Neural cell (in vitro differentiated cells): Measurements from ENCODE around the gene NETO1. TPM values are rescaled to one million over a fixed set of nuclear protein-coding genes. Genes with fewer than 3 reads are reported as not detected.

Experiments
- H2AFZ ChIP-seq: fragments of 200-600, 300-800 bp; sonication (generic), shearing (Covaris generic); 2 replicates; pipeline ENCODE4 v1.6.0; 2014; ENCODE audit warnings: low read depth, mild to moderate bottlenecking, antibody characterized with exemption, low read length, moderate library complexity
- H3F3A ChIP-seq: fragments of 200-600 bp; shearing (Covaris generic); 2 replicates; pipeline ENCODE4 v1.6.1; 2016; ENCODE audit warnings: mild to moderate bottlenecking, moderate library complexity, mixed read lengths, antibody characterized with exemption, low read length; ENCODE audit not compliant: insufficient read depth, poor library complexity, severe bottlenecking
- H3K27ac ChIP-seq: fragments of 200-600, 300-800 bp; sonication (generic), shearing (Covaris generic); 2 replicates; pipeline ENCODE4 v1.5.1; 2014; ENCODE audit warnings: mild to moderate bottlenecking, low read length, moderate library complexity
- H3K27me3 ChIP-seq: fragments of 300-800, 200-600 bp; sonication (generic), shearing (Covaris generic); 2 replicates; pipeline ENCODE4 v1.6.0; 2014; ENCODE audit warnings: mild to moderate bottlenecking, low read depth, low read length, moderate library complexity; ENCODE audit not compliant: insufficient read depth
- H3K36me3 ChIP-seq: fragments of 300-800, 200-600 bp; sonication (generic), shearing (Covaris generic); 2 replicates; pipeline ENCODE4 v1.5.1; 2014; ENCODE audit warnings: mild to moderate bottlenecking, antibody characterized with exemption, low read length, moderate library complexity; ENCODE audit not compliant: insufficient read depth
- H3K4me2 ChIP-seq: fragments of 300-800, 200-600 bp; sonication (generic), shearing (Covaris generic); 2 replicates; pipeline ENCODE4 v1.6.0; 2014; ENCODE audit warnings: mild to moderate bottlenecking, low read length
- H3K4me3 ChIP-seq: fragments of 300-800, 200-600 bp; sonication (generic), shearing (Covaris generic); 2 replicates; pipeline ENCODE4 v1.5.1; 2014; ENCODE audit warnings: mild to moderate bottlenecking, low read length, moderate library complexity
- H3K79me2 ChIP-seq: fragments of 200-600 bp; shearing (Covaris generic); replicated peaks from 2 replicates; pipeline ENCODE4 v1.6.0; 2014; ENCODE audit warnings: mild to moderate bottlenecking, low read length, moderate library complexity; ENCODE audit not compliant: insufficient read depth
- H3K9ac ChIP-seq: fragments of 300-800, 200-600 bp; sonication (generic), shearing (Covaris generic); 2 replicates; pipeline ENCODE4 v1.6.1; 2016; ENCODE audit warnings: mild to moderate bottlenecking, low read length, mixed read lengths
- H3K9me2 ChIP-seq: fragments of 200-600 bp; shearing (Covaris generic); 2 replicates; pipeline ENCODE4 v1.6.1; 2016; ENCODE audit warnings: mild to moderate bottlenecking, low read length, mixed read lengths; ENCODE audit not compliant: insufficient read depth
- H3K9me3 ChIP-seq: fragments of 200-600, 300-800 bp; sonication (generic), shearing (Covaris generic); 2 replicates; pipeline ENCODE4 v1.6.1; 2016; ENCODE audit warnings: mild to moderate bottlenecking, mixed run types, low read length, moderate library complexity, mixed read lengths
- H4K20me1 ChIP-seq: fragments of 200-600 bp; shearing (Covaris generic); 2 replicates; pipeline ENCODE4 v1.6.1; 2016; ENCODE audit warnings: mild to moderate bottlenecking, mixed run types; ENCODE audit not compliant: insufficient read depth
- EP300 ChIP-seq: fragments of 450-650 bp; conservative IDR thresholded peaks from 2 replicates; pipeline ENCODE4 v1.6.1; 2014; ENCODE audit warnings: antibody characterized with exemption, mild to moderate bottlenecking, moderate library complexity; ENCODE audit not compliant: poor library complexity, severe bottlenecking
- EZH2 ChIP-seq: fragments of 200-600, 300-800 bp; shearing (Covaris generic), sonication (generic); IDR thresholded peaks from 2 replicates; pipeline ENCODE4 v1.6.1; 2014; ENCODE audit warnings: antibody characterized with exemption, low read length, borderline replicate concordance, mild to moderate bottlenecking; ENCODE audit not compliant: insufficient read depth, poor library complexity, severe bottlenecking
- MXI1 ChIP-seq: fragments of 450-650 bp; conservative IDR thresholded peaks from 2 replicates; pipeline ENCODE4 v1.6.1; 2014; ENCODE audit warnings: antibody characterized with exemption, mild to moderate bottlenecking; ENCODE audit not compliant: poor library complexity, severe bottlenecking
- POLR2AphosphoS5 ChIP-seq: IDR thresholded peaks from 2 replicates; pipeline ENCODE4 v1.6.1; 2012
- RAD21 ChIP-seq: fragments of 450-650 bp; conservative IDR thresholded peaks from 2 replicates; pipeline ENCODE4 v1.6.1; 2014; ENCODE audit warnings: antibody characterized with exemption, mild to moderate bottlenecking, moderate library complexity
- REST ChIP-seq: IDR thresholded peaks from 2 replicates; pipeline ENCODE4 v1.6.1; 2012; ENCODE audit warnings: borderline replicate concordance
- SMC3 ChIP-seq: fragments of 450-650 bp; conservative IDR thresholded peaks from 2 replicates; pipeline ENCODE4 v1.6.1; 2014; ENCODE audit warnings: antibody characterized with exemption, mild to moderate bottlenecking, moderate library complexity; ENCODE audit not compliant: poor library complexity
- TAF1 ChIP-seq: IDR thresholded peaks from 2 replicates; pipeline ENCODE4 v1.6.1; 2012; ENCODE audit warnings: low read depth
- polyA plus RNA-seq: library from polyadenylated mRNA; depleted of rRNA; stranded (reverse); fragments of >200 nt; gene quantifications from 2 replicates; pipeline ENCODE4 v1.2.3, GENCODE V29; 2014
- TF ChIP-seq, protein P1 (sequence below): fragments of 450-650 bp; IDR thresholded peaks from 2 replicates; pipeline ENCODE4 v1.5.1; 2014; ENCODE audit warnings: antibody characterized with exemption, mild to moderate bottlenecking, moderate library complexity; ENCODE audit not compliant: poor library complexity, severe bottlenecking

NETO1 gene
- polyA plus RNA-seq, 1 donor from 2014 or later, result 0.45 TPM

- Histone ChIP-seq H3K27me3 (no peaks in the 10 kb centered on the region), H2AFZ (no peak overlapping the region)
- TF ChIP-seq POLR2AphosphoS5, result no peak
- TF ChIP-seq EZH2, result no peak
- TF ChIP-seq, protein P1, sequence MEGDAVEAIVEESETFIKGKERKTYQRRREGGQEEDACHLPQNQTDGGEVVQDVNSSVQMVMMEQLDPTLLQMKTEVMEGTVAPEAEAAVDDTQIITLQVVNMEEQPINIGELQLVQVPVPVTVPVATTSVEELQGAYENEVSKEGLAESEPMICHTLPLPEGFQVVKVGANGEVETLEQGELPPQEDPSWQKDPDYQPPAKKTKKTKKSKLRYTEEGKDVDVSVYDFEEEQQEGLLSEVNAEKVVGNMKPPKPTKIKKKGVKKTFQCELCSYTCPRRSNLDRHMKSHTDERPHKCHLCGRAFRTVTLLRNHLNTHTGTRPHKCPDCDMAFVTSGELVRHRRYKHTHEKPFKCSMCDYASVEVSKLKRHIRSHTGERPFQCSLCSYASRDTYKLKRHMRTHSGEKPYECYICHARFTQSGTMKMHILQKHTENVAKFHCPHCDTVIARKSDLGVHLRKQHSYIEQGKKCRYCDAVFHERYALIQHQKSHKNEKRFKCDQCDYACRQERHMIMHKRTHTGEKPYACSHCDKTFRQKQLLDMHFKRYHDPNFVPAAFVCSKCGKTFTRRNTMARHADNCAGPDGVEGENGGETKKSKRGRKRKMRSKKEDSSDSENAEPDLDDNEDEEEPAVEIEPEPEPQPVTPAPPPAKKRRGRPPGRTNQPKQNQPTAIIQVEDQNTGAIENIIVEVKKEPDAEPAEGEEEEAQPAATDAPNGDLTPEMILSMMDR, result no peak
- TF ChIP-seq REST, result no peak
- no peak for TF ChIP-seq TAF1
- no peak for TF ChIP-seq EP300
- TF ChIP-seq RAD21, result no peak
- TF ChIP-seq SMC3, result no peak
- no peak for TF ChIP-seq MXI1
Measured at GRCh38 chr18:72727038-72727655, 140.6 kb downstream of the NETO1 start.

DNA sequence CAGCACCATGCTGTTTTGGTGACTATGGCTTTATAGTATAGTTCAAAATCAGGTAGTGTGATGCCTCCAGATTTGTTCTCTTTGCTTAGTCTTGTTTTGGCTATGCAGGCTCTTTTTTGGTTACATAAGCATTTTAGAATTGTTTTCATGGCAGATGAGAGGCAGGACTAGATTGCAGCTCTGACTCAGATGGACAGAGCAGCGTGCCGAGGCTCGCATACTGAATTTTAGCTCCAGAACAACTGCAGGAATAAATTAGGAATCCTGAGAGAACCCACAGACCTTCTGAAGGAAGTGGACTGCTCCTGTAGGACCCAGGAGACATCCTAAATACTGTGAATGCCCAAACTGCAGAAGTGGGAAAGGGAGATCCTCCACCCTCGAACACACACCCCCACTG lies 141.6 kb downstream of the NETO1 start:
- no peak overlapping the region for H3K4me3 ChIP-seq
- no peaks in the 10 kb centered on the region for H3F3A ChIP-seq
- no peaks in the 10 kb centered on the region for H3K27me3 ChIP-seq
- H3K79me2 ChIP-seq, result no peaks in the 10 kb centered on the region
- H3K27ac ChIP-seq, result no peak overlapping the region
- no peak overlapping the region for H3K9ac ChIP-seq
- H3K9me3 ChIP-seq, result no peaks in the 10 kb centered on the region
- no peak for TF ChIP-seq POLR2AphosphoS5
- TF ChIP-seq SMC3, result no peak
- no peak for TF ChIP-seq EP300
- TF ChIP-seq MXI1, result no peak
- no peak for TF ChIP-seq EZH2
- TF ChIP-seq, protein P1, result no peak
- no peak for TF ChIP-seq RAD21
- TF ChIP-seq TAF1, result no peak
- no peak for TF ChIP-seq REST
- no peaks in the 10 kb centered on the region for H3K36me3 ChIP-seq
- H4K20me1 ChIP-seq, result no peaks in the 10 kb centered on the region
- no peak overlapping the region for H2AFZ ChIP-seq
- H3K4me2 ChIP-seq, result no peak overlapping the region
- H3K9me2 ChIP-seq, result no peaks in the 10 kb centered on the region

More at GRCh38 chr18:72727038-72727655, 140.6 kb downstream of the NETO1 start:
- Histone ChIP-seq H3K9ac (no peak overlapping the region), H3K4me3 (no peak overlapping the region), H3F3A (no peaks in the 10 kb centered on the region), H3K27ac (no peak overlapping the region), H3K9me2 (no peaks in the 10 kb centered on the region), H3K79me2 (no peaks in the 10 kb centered on the region), H3K4me2 (no peak overlapping the region), H3K36me3 (no peaks in the 10 kb centered on the region), H3K9me3 (no peaks in the 10 kb centered on the region), H4K20me1 (no peaks in the 10 kb centered on the region)
